ENCODE measurements around the gene SERPINE3.

- TF ChIP-seq CTCF (optimal IDR thresholded peaks at IDR 0.05 in 1 of 3, IDR thresholded peaks at IDR 0.05 in 1 of 3, conservative IDR thresholded peaks at IDR 0.05 in 1 of 3; ENCODE audit: extremely low read depth in 1 of 3, insufficient read depth in 2 of 3, low read length in 3 of 3) (no peak), EZH2 (IDR thresholded peaks at IDR 0.05; ENCODE audit: low read length) (no peak)
Measured at GRCh38 chr13:51328488-51328887, 11.0 kb upstream of the SERPINE3 start.
